ENCODE results near the gene GOLPH3L. TPM values are rescaled to one million over a fixed set of nuclear protein-coding genes. Genes with fewer than 3 reads are reported as not detected.
"Not testable (repeated sequence)": the region's sequence is repeated elsewhere in the genome, so short reads cannot be mapped to it uniquely, and the experiment has no call there.

The GOLPH3L gene
- total and polyA plus RNA-seq, 2 experiments from 2014 or later, result 23.5 to 29.6 TPM

DNA sequence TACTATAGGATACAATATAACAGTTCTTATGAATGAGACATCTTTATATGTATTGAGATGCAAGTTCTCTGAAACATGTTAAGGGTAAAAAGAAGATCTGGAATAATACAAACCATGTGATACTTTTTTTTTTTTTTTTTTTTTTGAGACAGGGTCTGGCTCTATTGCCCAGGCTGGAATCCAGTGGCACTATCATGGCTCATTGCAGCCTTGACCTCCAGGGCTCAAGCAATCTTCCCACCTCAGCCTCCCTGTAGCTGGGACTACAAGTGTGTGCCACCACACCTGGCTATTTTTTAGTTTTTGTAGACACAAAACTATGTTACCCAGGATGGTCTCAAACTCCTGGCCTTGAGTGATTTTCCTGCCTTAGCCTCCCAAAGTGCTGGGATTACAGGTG, 95.4 kb downstream of the GOLPH3L start (continued):
- TF ChIP-seq, protein P1, sequence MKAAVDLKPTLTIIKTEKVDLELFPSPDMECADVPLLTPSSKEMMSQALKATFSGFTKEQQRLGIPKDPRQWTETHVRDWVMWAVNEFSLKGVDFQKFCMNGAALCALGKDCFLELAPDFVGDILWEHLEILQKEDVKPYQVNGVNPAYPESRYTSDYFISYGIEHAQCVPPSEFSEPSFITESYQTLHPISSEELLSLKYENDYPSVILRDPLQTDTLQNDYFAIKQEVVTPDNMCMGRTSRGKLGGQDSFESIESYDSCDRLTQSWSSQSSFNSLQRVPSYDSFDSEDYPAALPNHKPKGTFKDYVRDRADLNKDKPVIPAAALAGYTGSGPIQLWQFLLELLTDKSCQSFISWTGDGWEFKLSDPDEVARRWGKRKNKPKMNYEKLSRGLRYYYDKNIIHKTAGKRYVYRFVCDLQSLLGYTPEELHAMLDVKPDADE (IDR thresholded peaks at IDR 0.05), result no peak

DNA sequence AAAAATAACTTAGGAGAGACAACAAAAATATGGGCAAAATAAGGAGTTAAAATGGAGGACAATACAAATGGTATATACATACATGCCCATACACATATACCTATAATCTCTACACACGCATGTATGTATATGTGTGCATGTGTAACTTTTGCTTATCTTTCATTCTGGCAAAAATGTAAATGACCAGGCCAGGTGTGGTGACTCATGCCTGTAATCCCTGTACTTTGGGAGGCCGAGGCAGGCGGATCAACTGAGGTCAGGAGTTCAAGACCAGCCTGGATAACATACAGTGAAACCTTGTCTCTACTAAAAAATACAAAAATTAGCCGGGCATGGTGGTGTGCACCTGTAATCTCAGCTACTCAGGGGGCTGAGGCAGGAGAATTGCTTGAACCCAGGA, 98.6 kb downstream of the GOLPH3L start:
- 0 out of 2 replicates have a peak overlapping the region, but pooled peaks have one; percentile 52 for H3K27ac ChIP-seq (ENCODE audit: low read depth)
- H3K79me2 ChIP-seq (replicated peaks; ENCODE audit: insufficient read depth); H2AFZ ChIP-seq; H3K9me2 ChIP-seq (ENCODE audit: insufficient read depth); H3K27me3 ChIP-seq (ENCODE audit: insufficient read depth); H4K20me1 ChIP-seq (replicated peaks; ENCODE audit: insufficient read depth); H3K27ac Mint-ChIP-seq; ATAC-seq; H3K4me3 ChIP-seq; H3K4me3 Mint-ChIP-seq; H3F3A ChIP-seq (replicated peaks; ENCODE audit: low read depth); H3K4me1 ChIP-seq (ENCODE audit: insufficient read depth); DNase-seq (ENCODE audit: low spot score); H3K4me2 ChIP-seq; H3K36me3 ChIP-seq (ENCODE audit: insufficient read depth): not testable (repeated sequence)
- Mint-ChIP-seq H3K27me3 (ENCODE audit: insufficient read depth, low read depth, poor library complexity) (peaks cover 10% of the 10 kb centered on the region), H3K9me3 (peaks cover 14% of the 10 kb centered on the region), H3K36me3 (ENCODE audit: low read depth) (peaks cover 30% of the 10 kb centered on the region), H3K4me1 (peaks cover 12% of the 10 kb centered on the region)

DNA sequence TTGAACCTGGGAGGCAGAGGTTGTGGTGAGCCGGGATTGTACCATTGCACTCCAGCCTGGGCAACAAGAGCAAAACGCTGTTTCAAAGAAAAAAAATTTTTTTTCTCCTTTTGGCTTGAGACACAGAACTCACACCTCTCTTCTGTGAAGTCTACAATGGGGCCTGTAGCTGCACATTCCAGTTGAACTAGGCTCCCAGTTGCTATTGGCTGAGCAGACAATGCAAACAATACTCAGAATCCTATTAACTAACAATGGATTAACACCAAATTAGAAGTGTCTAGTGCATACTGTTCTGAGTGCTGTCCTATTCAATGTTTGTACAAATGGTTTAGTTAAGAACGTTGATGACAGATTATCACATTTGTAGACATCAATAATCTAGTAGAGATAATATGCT, 100.0 kb downstream of the GOLPH3L start:
- DNase-seq (ENCODE audit: low spot score), result no peak
- H3K4me3 ChIP-seq, result no peak overlapping the region
- no peak overlapping the region for H3K4me3 Mint-ChIP-seq

More for the DNA sequence above, 100.0 kb downstream of the GOLPH3L start:
- Mint-ChIP-seq H3K27me3 (ENCODE audit: insufficient read depth, low read depth, poor library complexity) (peaks cover 14% of the 10 kb centered on the region), H3K4me1 (peaks cover 10% of the 10 kb centered on the region; the same call in 1 of the 3 replicates), H3K9me3 (peaks cover 17% of the 10 kb centered on the region), H3K36me3 (ENCODE audit: low read depth) (peaks cover 34% of the 10 kb centered on the region), H3K27ac (0 out of 2 replicates have a peak overlapping the region, but pooled peaks have one; percentile 32)
- H3K27me3 ChIP-seq (ENCODE audit: insufficient read depth), result no peaks in the 10 kb centered on the region
- peaks cover 6% of the 10 kb centered on the region; the same call in 1 of the 2 replicates for H3K4me1 ChIP-seq (ENCODE audit: insufficient read depth)
- no peaks in the 10 kb centered on the region for H4K20me1 ChIP-seq (replicated peaks; ENCODE audit: insufficient read depth)
- no peak overlapping the region for H3K27ac ChIP-seq (ENCODE audit: low read depth)
- no peaks in the 10 kb centered on the region for H3K9me2 ChIP-seq (ENCODE audit: insufficient read depth)
- TF ChIP-seq JUNB (IDR thresholded peaks at IDR 0.05; ENCODE audit: unreplicated experiment) (no peak), EZH2 (IDR thresholded peaks at IDR 0.05; ENCODE audit: low read depth, unreplicated experiment) (no peak), ZNF114 (CRISPR knock-in tag; IDR thresholded peaks at IDR 0.05) (no peak), EZH2phosphoT487 (IDR thresholded peaks at IDR 0.05; ENCODE audit: unreplicated experiment) (no peak), REST (IDR thresholded peaks at IDR 0.05; ENCODE audit: unreplicated experiment) (no peak), STAT1 (IDR thresholded peaks at IDR 0.05; ENCODE audit: unreplicated experiment) (no peak), NANOG (IDR thresholded peaks at IDR 0.05; ENCODE audit: borderline replicate concordance) (no peak), ZNF331 (CRISPR knock-in tag; IDR thresholded peaks at IDR 0.05; ENCODE audit: low read depth) (no peak)
- TF ChIP-seq, protein P2, sequence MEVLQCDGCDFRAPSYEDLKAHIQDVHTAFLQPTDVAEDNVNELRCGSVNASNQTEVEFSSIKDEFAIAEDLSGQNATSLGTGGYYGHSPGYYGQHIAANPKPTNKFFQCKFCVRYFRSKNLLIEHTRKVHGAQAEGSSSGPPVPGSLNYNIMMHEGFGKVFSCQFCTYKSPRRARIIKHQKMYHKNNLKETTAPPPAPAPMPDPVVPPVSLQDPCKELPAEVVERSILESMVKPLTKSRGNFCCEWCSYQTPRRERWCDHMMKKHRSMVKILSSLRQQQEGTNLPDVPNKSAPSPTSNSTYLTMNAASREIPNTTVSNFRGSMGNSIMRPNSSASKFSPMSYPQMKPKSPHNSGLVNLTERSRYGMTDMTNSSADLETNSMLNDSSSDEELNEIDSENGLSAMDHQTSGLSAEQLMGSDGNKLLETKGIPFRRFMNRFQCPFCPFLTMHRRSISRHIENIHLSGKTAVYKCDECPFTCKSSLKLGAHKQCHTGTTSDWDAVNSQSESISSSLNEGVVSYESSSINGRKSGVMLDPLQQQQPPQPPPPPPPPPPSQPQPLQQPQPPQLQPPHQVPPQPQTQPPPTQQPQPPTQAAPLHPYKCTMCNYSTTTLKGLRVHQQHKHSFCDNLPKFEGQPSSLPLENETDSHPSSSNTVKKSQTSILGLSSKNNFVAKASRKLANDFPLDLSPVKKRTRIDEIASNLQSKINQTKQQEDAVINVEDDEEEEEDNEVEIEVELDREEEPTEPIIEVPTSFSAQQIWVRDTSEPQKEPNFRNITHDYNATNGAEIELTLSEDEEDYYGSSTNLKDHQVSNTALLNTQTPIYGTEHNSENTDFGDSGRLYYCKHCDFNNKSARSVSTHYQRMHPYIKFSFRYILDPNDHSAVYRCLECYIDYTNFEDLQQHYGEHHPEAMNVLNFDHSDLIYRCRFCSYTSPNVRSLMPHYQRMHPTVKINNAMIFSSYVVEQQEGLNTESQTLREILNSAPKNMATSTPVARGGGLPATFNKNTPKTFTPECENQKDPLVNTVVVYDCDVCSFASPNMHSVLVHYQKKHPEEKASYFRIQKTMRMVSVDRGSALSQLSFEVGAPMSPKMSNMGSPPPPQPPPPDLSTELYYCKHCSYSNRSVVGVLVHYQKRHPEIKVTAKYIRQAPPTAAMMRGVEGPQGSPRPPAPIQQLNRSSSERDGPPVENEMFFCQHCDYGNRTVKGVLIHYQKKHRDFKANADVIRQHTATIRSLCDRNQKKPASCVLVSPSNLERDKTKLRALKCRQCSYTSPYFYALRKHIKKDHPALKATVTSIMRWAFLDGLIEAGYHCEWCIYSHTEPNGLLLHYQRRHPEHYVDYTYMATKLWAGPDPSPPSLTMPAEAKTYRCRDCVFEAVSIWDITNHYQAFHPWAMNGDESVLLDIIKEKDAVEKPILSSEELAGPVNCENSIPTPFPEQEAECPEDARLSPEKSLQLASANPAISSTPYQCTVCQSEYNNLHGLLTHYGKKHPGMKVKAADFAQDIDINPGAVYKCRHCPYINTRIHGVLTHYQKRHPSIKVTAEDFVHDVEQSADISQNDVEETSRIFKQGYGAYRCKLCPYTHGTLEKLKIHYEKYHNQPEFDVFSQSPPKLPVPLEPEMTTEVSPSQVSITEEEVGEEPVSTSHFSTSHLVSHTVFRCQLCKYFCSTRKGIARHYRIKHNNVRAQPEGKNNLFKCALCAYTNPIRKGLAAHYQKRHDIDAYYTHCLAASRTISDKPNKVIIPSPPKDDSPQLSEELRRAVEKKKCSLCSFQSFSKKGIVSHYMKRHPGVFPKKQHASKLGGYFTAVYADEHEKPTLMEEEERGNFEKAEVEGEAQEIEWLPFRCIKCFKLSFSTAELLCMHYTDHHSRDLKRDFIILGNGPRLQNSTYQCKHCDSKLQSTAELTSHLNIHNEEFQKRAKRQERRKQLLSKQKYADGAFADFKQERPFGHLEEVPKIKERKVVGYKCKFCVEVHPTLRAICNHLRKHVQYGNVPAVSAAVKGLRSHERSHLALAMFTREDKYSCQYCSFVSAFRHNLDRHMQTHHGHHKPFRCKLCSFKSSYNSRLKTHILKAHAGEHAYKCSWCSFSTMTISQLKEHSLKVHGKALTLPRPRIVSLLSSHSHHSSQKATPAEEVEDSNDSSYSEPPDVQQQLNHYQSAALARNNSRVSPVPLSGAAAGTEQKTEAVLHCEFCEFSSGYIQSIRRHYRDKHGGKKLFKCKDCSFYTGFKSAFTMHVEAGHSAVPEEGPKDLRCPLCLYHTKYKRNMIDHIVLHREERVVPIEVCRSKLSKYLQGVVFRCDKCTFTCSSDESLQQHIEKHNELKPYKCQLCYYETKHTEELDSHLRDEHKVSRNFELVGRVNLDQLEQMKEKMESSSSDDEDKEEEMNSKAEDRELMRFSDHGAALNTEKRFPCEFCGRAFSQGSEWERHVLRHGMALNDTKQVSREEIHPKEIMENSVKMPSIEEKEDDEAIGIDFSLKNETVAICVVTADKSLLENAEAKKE (CRISPR knock-in tag; IDR thresholded peaks at IDR 0.05), result no peak
- ATAC-seq, result no peak
- peaks cover 6% of the 10 kb centered on the region; the same call in 1 of the 2 replicates for H3F3A ChIP-seq (replicated peaks; ENCODE audit: low read depth)
- H2AFZ ChIP-seq, result no peak overlapping the region
- no peaks in the 10 kb centered on the region for H3K79me2 ChIP-seq (replicated peaks; ENCODE audit: insufficient read depth)
- H3K36me3 ChIP-seq (ENCODE audit: insufficient read depth), result peaks cover 5% of the 10 kb centered on the region
- no peak overlapping the region for H3K4me2 ChIP-seq

All from GM23338 (cell line).